Left renal pelvis (tissue), 4 donors: ENCODE measurements around the gene FGG. TPM values are rescaled to one million over a fixed set of nuclear protein-coding genes. Genes with fewer than 3 reads are reported as not detected.

Source experiments
- DNase-seq, 4 donors: peaks; one replicate each; pipeline ENCODE4 v3.0.0-alpha.2; 2013; ENCODE audit warnings: low read depth in 4 of 4, low spot score in 3 of 4
- polyA plus RNA-seq, 4 donors: library from polyadenylated mRNA; unstranded; fragments of 120-200 nt; gene quantifications; one replicate each; pipeline ENCODE4 v1.2.1, GENCODE V29; 2013; ENCODE audit not compliant: insufficient read length in 4 of 4

FGG gene
- 10 to 100 TPM in 1 of 4 donors, under 1 TPM in 1, not detected in 2; 0.27 to 25.0 TPM for polyA plus RNA-seq

DNA sequence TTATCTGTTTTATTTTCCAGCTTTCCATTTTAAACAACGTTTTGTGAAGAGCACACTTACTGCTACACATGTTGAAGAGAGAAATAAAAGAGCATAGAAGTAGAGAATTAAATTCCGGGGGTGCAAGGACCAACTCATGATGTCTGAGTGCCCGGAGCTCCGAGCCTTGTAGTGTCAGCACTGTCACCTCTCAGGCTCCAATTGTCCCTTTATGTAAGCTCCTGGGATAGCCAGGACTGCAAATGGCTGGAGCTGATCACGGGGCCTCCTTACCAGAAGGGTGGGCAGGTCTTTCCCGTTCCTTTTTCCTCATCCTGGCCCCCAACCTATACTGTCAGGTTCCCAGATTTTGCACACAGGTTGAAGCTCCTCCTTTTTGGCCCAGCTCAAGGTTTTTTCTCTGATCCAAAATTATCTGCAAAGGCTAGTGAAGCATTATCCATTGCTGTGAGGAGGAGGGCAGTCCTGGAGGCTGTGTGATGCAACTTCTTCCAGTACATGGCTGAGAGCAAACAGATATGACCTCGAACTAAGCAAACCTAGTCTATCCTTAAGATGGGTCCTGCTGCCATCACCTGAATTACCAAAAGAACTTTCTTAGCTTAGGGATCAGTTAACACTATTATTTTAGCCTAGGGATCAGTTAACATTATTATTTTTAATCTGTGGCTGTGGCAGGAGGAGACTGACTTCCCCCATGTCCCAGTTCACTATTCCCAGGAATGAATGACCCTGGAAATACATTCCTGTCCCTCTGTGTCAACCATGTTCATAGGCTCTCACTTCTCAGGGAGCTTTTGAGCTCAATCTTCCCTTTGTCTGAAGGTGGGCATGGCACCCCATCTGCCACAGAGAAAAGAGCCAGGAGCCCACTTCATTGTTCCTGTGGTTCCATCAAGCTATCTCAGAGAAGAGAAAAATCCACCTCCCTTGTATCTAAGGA is at the start of gene FGG:
Gene FGG, minus strand, starts transcription at position 185 of the 943 bp plus-strand sequence. Its CDS starts 47 bp downstream, at position 138.
- no peak for DNase-seq

DNA sequence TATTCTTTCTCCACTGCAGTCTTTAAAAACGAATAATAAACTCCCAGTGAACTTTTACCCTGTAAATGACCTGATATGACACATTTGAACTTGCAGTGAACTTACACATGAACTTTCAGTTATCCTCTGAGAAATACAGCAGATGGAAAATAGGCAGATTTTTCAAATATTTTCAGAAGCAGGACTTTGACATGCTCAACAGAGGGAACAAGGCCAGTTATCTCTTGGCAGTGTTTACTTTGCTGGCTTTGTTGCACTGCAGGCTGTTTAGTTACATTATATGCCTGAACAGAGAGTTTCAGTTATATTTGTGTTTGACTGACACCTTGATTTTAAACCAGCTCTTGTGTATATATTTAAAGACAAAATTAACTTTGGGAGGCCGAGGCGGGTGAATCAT is 47.6 kb upstream of the FGG start:
- DNase-seq: no peak

DNA sequence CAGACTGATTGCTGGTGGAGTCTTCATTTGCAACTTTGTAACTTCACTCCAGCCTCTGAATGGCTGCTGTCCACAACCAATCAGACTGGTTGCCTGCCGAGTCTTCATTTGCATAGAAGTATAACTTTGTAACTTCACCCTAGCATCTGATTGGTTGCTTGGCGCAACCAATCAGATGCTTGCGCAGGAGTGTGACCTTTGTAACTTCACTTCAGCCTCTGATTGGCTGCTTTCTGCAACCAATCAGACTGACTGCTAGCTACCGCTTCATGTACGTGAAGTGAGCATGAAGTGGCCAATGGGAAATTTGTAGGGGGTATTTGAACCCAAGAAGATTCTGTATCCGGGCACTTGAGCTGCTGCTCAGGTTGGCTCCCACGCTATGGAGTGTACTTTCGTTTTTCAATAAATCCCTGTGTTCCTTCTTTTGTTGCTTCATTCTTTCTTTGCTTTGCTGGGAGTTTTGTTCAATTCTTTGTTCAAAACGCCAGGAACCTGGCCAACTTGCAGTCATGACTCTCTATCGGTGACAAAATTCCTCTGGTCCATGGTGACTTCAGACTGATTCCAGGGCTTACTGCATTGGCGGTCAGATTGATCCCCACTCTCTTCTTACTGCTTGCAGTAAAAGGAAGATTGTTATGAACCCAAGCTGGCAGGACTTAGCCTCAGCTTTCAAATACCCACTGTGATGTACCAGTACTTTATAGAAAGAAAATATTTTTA is 46.4 kb upstream of the FGG start:
- DNase-seq: no peak

DNA sequence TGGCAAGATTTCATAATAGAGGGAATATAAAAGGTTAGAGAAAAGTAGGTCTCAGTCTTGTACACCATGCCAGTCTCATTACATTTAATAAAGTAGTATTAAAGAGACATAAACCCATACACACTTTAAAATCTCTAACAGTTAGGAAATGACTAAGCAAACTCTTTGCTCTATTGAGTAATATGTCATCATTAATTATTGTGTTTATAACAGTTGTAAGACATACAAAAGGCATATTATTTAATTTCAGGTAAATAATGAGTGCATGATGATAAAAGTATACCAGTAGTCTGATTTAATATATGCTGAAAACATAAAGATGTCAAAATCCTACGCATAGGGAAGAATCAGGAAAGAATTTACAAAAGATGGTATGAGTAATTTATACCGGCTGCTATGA is 31.0 kb upstream of the FGG start:
- no peak for DNase-seq

DNA sequence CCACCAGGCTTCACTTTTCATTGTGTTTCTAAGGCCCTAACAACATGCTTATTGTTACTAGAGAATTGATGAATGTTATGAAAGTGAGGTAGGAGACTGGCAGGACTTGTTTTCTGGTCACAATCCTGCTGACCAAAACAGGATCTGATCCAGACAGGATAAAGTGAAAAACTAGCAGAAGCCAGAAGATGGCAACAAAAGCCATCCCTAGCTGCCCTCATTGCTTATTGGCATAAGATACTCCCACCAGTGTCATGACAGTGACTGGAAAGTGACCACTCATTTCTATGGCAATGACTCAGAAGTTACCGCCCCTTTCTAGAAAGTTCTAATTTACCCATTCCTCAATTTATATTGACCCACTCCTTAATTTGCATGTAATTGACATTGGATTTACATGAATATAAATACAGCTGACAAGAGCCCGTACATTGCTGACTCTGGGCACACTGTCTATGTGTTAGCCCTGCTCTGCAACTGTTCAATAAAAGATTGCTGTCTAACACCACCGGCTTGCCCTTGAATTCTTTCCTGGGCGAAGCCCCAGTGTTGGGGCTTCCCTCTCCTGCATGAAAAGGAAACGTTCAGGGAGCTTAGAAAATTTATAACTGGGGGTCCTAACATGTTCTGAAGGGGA is 30.0 kb upstream of the FGG start:
- DNase-seq: no peak

DNA sequence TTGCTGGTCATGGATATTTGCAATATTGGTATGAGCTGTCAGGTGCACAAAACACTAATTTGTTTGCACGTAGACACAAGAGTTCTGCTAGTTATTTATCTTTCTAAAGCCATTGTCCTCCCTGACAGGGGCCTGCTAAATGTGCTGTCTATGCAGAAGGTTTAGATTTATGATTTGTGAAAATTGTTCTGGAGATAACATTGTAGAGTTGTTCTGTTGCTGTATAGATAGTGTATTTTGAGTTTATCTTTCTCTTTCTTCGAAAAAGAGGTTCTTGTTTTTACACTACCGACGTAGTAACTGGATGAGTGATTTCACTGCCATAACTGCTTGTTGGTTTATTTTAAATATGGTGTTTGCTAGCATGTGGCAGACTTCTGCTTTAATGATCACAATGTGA is 28.5 kb upstream of the FGG start:
- no peak for DNase-seq

DNA sequence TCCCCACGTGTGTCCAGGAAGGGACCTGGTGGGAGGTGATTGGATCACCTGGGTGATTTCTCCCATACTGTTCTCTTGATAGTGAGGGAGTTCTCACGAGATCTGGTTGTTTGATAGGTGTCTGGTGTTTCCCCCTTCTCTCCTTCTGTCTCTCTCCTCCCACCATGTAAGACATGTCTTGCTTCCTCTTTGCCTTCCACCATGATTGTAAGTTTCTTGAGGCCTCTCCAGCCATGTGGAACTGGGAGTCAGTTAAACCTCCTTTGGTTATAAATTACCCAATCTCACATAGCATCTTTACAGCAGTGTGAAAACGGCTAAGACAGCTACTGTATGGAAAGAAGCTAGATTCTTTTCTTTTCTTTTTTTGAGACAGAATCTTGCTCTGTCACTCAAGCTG is 21.6 kb upstream of the FGG start:
- no peak for DNase-seq

DNA sequence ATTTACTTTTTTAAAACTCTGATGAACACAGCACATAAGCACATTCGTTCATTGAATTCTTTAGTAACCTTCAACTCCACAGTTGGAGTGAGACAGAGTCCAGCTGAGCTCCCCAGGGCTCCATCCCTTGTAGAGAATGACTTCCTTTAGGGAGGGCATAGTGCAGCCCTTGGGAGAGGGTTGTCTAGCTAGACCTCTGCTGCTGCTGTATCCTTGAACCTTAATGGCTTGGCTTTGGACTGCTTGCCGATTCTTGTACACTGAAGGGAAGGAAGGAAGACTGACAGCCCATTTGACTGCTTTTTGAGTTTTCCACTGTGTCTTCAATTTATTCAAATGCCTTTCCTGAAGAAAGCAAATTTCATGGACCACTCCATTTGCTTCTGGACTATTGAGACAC is 19.4 kb upstream of the FGG start:
- no peak for DNase-seq

DNA sequence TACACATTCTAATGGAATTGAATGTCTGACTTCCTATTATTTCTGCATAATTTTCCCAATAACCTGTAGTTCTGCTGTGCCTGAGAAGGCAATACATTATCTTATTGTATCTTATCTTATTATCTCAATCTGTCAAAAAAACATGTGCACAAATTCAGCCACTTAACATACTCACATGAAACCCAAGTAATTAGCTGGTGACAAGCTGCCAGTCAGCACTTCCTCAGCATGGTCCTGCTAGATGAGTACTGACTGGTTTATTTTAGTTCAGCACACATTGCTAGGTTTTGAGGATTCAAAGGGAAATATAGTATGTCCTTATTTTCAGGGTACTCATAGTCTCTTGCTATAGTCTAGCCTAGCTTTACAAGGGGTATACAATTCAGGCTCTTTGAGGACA is 17.9 kb upstream of the FGG start:
- DNase-seq: no peak

DNA sequence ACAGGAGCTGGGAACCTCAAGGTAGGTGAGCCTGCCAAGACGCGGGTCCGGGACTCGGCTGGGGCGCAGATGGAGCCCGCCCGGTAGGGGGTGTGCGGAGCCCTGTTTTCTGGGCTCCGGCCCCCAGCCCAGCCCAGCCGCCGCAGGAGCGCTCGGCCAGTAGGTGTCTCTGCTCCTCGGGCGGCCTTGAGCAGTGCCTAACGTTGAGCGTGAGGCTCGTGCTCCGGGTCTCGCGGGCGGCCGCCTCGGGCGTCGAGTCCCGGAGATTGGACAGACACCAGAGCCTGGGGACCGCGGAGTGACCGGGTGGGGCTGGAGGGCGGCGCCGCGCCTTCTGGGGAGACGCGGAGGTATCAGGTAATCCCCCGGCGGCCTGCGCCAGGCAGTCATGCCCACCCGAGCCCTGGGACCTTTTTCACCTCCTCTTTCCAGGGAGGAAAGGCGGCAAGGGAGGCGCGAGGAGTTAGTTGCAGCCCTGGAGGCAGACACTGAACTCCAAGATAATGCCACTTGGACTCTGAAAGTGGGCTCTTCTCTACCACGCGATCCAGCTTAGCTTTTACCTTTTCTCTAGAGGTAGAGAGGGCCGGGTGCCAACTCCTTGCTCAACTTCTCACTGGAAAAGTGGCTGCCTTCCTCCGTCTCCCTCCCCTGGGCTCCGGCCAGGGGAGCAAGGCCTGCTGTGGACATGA is 14.5 kb upstream of the FGG start:
- no peak for DNase-seq

DNA sequence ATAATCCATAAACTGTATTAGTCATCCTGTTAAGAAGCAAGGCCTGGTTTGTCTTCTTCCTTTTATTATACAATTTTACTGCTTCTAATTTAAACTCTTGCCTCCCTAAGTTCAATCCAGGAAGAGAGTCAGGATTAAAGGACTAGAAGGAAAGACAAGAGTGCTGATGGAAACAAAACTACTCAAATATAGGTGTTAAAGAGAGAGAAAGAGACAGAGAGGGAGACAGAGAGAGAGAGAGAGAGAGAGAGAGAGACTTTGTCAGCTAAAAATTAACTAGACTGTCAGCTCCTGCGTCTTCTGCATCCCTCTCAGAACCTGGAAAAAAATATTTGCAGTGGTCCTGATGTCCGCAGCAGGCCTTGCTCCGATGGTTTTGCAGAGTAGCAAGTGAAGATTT is 13.5 kb upstream of the FGG start:
- no peak for DNase-seq

DNA sequence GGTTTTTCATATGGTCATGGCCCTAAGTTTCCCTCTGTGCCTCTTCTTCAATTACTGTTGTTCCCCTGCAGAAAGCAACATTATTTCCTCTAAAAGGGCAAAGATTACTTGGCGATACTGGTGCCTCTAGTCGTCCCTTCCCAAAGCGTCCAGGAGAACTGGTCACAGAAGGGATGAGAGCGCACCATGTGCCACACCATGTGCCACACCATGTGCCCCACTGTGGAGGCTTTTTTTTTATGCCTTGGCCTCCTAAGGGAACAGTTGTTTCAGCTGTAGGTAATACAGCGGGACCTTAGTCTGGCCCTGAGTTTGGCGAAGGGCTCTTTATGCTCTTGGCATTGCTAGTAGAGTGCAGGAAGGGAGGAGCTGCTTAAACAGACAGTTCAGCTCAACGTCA is 11.5 kb upstream of the FGG start:
- no peak for DNase-seq

DNA sequence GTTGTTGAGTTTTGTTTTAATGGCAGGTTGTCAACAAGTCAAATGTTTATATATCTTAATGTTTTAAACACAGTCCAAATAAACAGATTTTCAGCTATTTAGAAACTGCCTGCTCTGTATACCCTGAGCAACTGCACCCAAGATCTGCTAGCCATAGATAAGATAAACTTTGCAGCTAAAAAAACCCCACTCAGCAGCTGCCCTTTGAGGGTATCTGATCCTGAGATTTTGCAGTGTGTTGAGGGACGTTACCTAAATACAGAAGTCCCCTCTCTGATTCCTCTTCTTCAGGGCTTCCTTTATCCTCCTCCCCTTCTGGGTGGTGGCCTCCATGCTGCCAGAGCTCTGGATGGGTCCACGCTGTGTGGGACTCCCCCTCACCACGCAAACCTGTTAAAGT is 11.0 kb upstream of the FGG start:
- DNase-seq: no peak

DNA sequence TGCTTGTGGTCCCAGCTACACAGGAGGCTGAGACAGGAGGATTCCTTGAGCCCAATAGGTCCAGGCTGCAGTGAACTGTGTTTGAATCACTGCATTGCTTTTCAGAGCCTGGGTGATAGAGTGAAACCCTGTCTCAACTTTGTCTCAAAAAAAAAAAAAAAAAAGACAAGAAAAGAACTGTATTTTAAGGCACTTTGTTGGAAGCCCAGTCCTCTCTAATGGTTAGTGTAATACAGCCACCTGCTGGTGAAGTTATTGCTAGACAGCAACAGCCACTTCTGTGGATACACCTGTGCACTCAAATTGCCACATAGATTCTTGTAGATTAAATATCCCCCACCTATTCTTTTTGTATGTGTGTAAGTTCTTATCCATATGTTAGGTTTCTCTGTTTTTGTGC is 10.1 kb upstream of the FGG start:
- no peak for DNase-seq

DNA sequence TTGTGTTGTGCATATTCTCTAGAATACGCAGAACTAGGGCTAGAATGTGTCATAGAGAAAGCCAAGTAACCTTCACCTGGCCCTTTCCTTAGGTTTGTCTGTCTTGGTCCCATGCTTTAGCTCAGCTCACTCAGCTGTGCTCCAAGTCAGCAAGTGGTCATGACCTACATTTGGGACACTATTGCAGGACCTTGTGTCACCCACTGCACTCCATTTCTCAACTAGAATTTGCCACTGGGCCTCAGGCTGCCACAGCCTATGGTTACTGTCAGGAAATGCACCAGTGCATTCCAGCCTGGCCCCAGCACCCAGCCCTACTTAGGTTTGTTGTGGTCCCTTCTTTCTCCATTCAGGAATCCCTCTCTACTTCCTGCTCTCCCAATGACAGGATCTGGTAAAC is 7.7 kb upstream of the FGG start:
- DNase-seq: no peak

DNA sequence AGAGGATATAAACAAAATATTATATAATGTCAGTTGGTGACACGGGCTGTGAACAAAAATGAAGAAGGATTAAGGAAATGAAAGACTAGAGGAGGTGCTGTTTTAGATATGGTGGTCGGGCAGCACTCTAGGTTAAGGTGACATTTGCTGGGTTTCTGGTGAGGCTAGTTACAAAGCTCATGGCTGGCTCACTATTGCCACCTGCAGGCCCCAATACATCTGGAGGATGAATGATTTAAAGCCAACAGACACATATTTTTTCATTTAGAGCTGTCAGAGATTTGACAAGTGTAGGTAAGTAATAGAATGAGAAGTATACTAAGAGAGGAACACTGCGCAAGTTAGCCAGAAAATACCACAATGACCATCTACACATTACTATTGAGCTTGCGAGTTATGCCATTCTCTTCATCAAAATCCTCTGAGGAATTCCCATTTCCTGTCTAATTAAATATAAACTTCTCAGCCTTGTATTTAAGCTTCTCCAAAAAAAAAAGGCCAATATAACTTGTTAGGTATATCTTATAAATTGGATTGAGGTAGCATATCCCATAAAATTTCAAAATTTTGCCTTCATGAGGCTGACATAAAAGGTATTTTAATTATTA is 6.4 kb upstream of the FGG start:
- no peak for DNase-seq

DNA sequence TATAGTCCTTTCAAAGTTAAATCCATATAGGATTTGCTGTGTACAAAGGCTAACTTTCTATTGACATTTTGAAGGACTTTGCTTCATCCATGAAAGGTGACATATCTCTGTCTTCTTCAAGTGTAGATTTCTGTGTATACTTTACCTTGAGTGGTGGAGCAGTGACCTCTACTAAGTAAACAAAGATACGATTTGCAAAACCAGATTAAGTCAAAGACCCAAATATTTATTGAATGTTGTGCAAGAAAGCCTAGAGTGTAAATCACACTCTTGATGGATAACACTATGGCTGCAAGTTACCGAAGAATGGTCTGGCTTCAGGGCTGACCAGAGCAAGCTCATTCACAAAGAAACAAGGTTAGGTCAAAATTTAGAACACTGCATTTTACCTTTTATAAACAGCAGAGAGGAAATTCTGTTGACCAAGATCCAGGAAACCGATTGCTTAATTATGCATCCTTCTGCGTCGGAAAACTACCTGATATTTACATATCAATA is 5.4 kb upstream of the FGG start:
- no peak for DNase-seq

DNA sequence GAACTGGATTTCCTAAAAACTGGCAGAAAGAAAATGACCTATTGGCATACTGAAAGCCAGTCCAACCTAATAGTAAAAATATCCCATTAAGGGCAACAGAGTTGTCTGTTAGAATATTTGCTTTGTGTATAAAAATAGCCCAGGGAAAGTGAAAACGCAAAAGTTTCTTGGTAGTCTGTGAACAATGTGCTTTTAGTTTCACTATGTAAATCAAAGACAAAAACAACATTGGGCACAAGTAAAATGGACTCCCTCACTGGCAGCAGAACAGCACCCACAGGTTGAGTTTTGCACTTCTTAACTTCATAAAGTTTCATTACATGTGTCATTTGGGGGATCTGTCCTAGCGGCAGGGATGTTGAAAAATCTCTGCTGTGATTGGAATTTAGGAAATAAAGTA is 4.3 kb upstream of the FGG start:
- DNase-seq: no peak

DNA sequence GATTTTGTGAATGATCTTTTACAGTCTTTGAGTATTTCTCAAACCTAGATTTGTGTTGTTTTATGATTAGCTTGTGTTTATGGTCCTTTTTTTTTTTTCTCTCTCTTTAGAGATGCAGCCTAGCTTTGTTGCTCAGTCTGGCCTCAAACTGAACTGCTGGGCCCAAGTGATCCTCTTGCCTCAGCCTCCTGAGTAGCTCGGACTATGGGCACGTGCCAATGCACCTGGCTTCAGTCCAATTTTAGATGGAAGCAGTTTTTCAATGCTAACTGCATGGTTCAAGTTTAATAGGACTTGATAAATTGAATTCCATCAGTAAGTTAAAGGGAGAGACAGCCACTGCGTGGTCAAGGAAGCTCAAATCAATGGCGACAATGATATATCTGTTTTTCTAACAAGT is 3.8 kb upstream of the FGG start:
- DNase-seq: no peak

DNA sequence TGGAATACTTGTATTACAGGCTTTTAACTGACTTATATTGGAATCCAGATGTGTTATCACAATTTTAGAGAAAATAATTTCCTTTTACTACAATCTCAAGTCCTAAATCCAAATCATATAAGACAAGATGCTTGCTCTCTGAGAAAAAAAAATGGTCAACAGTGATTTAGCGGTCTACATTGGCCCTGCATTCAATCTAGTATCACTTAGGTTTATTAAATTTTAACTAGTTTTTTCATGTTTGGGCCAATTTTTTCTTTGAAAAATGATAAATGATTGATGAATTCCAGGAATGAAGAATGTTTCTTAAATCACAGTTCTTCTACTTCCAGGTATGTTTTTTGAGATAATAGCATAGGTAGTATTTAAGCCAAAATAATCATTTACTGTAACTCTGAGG is 2.8 kb upstream of the FGG start:
- DNase-seq: no peak
